Esophagus muscularis mucosa (tissue), 4 donors: Measurements from ENCODE around the gene NUP205. TPM values are rescaled to one million over a fixed set of nuclear protein-coding genes. Genes with fewer than 3 reads are reported as not detected.

Experiments
- DNase-seq: peaks from one replicate; pipeline ENCODE4 v3.0.0-alpha.2; 2017; ENCODE audit errors: extremely low spot score
- H3K27ac ChIP-seq, 4 donors: fragments of 200-600 bp; sonication (generic); replicated peaks in 1 of 4; 1 replicate in 3 of 4; 2 replicates in 1 of 4; pipeline ENCODE4 v1.5.1; 2016 to 2019; ENCODE audit warnings: mild to moderate bottlenecking in 1 of 4
- H3K27me3 ChIP-seq, 4 donors: fragments of 200-600 bp; sonication (generic); one replicate each; pipeline versions ENCODE4 v1.5.1 to v1.6.0; 2016 to 2019
- H3K36me3 ChIP-seq, 4 donors: fragments of 200-600 bp; sonication (generic); one replicate each; pipeline ENCODE4 v1.5.1; 2016 to 2019
- H3K4me1 ChIP-seq, 4 donors: fragments of 200-600 bp; sonication (generic); one replicate each; pipeline ENCODE4 v1.5.1; 2016 to 2019
- H3K4me3 ChIP-seq, 4 donors: fragments of 200-600 bp; sonication (generic); 1 replicate in 2 of 4; 2 replicates in 2 of 4; pipeline ENCODE4 v1.5.1; 2016 to 2019; ENCODE audit warnings: mild to moderate bottlenecking in 4 of 4, moderate library complexity in 1 of 4
- H3K9me3 ChIP-seq, 4 donors: fragments of 200-600 bp; sonication (generic); 1 replicate in 3 of 4; 2 replicates in 1 of 4; pipeline ENCODE4 v1.5.1; 2016 to 2019
- EP300 ChIP-seq: sonication (generic); formaldehyde crosslinking; IDR thresholded peaks from one replicate; pipeline ENCODE4 v1.6.1; 2017; ENCODE audit warnings: antibody characterized with exemption
- POLR2A ChIP-seq: fragments of 450-650 bp; IDR thresholded peaks from one replicate; pipeline ENCODE4 v1.6.1; 2017; ENCODE audit warnings: antibody characterized with exemption, moderate library complexity, mild to moderate bottlenecking, low read depth
- POLR2AphosphoS5 ChIP-seq, 2 donors: sonication (generic); formaldehyde crosslinking; IDR thresholded peaks; one replicate each; pipeline ENCODE4 v1.6.1; 2017; ENCODE audit warnings: antibody characterized with exemption in 2 of 2
- WGBS: methylation state at CpG from one replicate; pipeline ENCODE4 v1.1.5; 2018; 5-methylcytosine and 5-hydroxymethylcytosine counted together
- intact Hi-C: fragments of 100-400 bp; cut with DNase I; formaldehyde crosslinking; loops from one replicate; pipeline ENCODE4 v1.15.1; 2023
- total RNA-seq, 4 donors: library from RNA; depleted of rRNA; stranded (reverse); fragments of >200 nt; gene quantifications; one replicate each; pipeline versions ENCODE4 v1.1.0 to v1.2.1, GENCODE V29; 2016
- TF ChIP-seq, protein P1 (sequence below), 3 experiments: fragments of 200-600 bp in 2 of 3; fragments of 450-650 bp in 1 of 3; sonication (generic) in 2 of 3; IDR thresholded peaks; one replicate each; pipeline ENCODE4 v1.5.1; 2017 to 2019; ENCODE audit warnings: antibody characterized with exemption in 3 of 3, mild to moderate bottlenecking in 2 of 3, moderate library complexity in 1 of 3

NUP205 gene
- total RNA-seq, 4 donors from 2014 or later, result 23.3 to 39.9 (median 34.7) TPM

DNA sequence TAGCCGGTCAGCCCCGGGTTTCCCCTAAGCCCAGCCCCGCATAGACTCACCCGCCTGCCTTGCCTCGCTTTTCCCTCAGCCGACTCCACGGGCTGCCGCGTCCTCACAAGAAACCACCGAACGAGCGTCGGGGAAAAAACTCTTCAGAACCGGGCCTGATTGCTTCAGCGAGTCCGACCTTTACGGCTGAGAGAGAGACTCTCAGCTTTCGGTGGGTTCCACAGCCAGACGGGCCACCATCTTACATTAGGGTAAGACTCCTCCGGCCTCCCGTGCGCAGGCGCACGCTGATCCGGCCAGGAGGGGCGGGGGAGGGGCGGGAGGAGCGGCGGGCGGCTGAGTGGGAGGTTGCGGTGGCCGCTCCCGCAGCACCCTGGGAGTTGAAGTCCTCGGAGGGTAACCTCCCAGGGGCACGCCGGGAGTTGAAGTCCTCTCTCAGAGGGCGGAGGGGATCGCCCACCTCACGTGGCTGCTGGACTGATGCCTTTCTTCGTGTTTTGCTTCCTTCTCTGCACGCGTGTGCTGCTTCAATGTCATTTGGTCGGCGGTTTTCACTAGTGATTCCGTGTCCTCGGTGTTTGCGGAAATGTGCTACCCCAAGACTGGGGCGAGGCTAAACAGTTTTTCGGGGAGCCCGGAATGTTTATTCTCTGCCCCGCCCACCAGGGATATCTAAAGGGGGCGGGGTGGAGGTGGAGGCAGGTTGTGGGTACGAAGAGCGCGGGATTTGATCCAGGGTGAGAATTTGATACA lies 47.7 kb upstream of the NUP205 start, which contains the start of gene CNOT4:
TSS of gene CNOT4 (minus strand) at position 264 of the 753 bp plus-strand sequence. CDS start 71,771 bp downstream, outside the sequence.
- peak; percentile 97 for DNase-seq
- intact Hi-C loops, result loop anchor here (2.0 kb wide), 2 partner anchors 49 to 229 kb away; no protein-coding TSS in a partner anchor
- Histone ChIP-seq H3K36me3 (no peaks in the 10 kb centered on the region), H3K27ac (peak within 1 kb of the TSS; percentile 90 to 94 (median 91)), H3K4me1 (peaks cover 17 to 45% (median 38%) of the 10 kb centered on the region in 4 donors), H3K9me3 (no peaks in the 10 kb centered on the region), H3K27me3 (no peaks in the 10 kb centered on the region), H3K4me3 (peak within 1 kb of the TSS; percentile 66 to 90 (median 80))
- WGBS, result 0% methylated on average over 27 of the region's 55 CpGs
- TF ChIP-seq, protein P1, sequence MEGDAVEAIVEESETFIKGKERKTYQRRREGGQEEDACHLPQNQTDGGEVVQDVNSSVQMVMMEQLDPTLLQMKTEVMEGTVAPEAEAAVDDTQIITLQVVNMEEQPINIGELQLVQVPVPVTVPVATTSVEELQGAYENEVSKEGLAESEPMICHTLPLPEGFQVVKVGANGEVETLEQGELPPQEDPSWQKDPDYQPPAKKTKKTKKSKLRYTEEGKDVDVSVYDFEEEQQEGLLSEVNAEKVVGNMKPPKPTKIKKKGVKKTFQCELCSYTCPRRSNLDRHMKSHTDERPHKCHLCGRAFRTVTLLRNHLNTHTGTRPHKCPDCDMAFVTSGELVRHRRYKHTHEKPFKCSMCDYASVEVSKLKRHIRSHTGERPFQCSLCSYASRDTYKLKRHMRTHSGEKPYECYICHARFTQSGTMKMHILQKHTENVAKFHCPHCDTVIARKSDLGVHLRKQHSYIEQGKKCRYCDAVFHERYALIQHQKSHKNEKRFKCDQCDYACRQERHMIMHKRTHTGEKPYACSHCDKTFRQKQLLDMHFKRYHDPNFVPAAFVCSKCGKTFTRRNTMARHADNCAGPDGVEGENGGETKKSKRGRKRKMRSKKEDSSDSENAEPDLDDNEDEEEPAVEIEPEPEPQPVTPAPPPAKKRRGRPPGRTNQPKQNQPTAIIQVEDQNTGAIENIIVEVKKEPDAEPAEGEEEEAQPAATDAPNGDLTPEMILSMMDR (IDR thresholded peaks at IDR 0.05), result peak in 1 of 3 experiments; percentile 8
- TF ChIP-seq EP300 (no peak), POLR2AphosphoS5 (IDR thresholded peaks at IDR 0.05) (peak; percentile 81 to 86)

DNA sequence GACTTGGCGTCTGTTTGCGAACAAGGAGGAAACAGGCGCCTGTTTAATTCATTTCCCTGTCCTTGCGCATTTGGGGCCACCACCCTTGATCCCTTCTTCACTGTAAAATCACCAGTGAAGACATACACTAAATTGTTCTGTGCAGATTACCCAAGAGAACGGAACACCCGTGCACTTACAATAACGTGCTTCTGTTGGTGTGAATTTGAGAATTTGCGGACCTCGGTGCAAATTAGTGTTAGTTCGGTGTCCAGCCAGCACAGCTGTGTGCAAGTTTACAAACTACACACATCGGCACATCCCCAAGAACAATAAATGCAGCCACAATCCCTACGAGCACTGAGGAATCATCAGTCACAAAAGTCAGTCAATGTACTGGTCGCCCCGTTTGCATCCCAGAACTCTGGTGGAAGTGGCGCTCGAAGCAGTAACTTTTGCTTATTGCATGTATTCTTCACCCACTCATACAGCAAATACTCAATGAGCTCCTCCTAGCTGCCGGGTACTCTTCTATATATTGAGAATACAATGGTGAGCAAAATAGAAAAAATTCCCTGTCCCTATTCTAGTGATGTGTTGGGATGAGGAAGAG lies 47.0 kb upstream of the NUP205 start:
- Histone ChIP-seq H3K27me3 (no peaks in the 10 kb centered on the region), H3K4me1 (peaks cover 17 to 39% (median 35%) of the 10 kb centered on the region in 4 donors), H3K9me3 (no peaks in the 10 kb centered on the region), H3K36me3 (no peaks in the 10 kb centered on the region), H3K4me3 (peak overlapping the region; percentile 66 to 90 (median 80)), H3K27ac (peak overlapping the region in 2 of 4 donors; percentile 90 to 94)
- TF ChIP-seq POLR2A (no peak), EP300 (no peak), POLR2AphosphoS5 (IDR thresholded peaks at IDR 0.05) (no peak)
- TF ChIP-seq, protein P1 (IDR thresholded peaks at IDR 0.05), result peak in 2 of 3 experiments; percentile 9 to 10
- 1% methylated on average over 16 of the region's 17 CpGs for WGBS
- intact Hi-C loops, result loop anchor here (2.0 kb wide), 2 partner anchors 48 to 230 kb away; no protein-coding TSS in a partner anchor
- no peak for DNase-seq

DNA sequence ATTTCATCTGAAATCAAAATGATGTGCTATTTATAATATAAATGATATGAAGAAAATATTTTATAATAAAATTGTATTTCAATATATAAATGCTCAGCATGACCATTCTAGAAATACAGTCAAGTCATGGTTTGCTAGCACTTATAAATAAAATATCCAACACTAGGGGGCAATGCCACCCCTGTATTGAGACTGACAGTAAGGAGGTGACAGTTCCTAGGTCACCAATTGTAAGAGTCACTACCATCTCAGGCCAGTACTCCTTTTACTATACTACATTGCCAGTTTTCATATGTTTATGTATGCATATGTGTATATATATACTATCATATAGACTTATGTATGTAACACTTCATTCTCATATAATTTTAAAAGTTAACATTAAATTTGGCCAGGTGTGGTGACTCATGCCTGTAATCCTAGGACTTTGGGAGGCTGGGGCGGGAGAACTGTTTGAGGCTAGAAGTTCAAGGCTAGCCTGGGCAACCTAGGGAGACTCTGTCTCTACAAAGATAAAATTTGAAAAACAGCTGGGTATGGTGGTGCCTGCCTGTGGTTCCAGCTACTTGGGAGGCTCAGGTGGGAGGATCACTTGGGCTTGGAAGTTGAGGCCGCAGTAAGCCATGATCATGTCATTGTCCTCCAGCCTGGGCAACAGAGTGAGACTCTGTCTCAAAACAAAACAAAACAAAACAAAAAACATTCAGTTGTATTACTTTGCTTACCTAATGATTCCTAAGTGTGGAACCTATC lies 45.4 kb upstream of the NUP205 start:
- TF ChIP-seq EP300 (no peak), POLR2A (no peak), POLR2AphosphoS5 (IDR thresholded peaks at IDR 0.05) (no peak)
- TF ChIP-seq, protein P1 (IDR thresholded peaks at IDR 0.05), result peak; percentile 22 to 46 (median 36)
- Histone ChIP-seq H3K36me3 (no peaks in the 10 kb centered on the region), H3K4me1 (peaks cover 14 to 26% (median 23%) of the 10 kb centered on the region in 4 donors), H3K27me3 (no peaks in the 10 kb centered on the region), H3K27ac (no peak overlapping the region), H3K9me3 (no peaks in the 10 kb centered on the region), H3K4me3 (no peak overlapping the region)
- DNase-seq, result no peak
- WGBS, result 94% methylated on average over 2 of the region's 2 CpGs
- intact Hi-C loops, result no loop called here

DNA sequence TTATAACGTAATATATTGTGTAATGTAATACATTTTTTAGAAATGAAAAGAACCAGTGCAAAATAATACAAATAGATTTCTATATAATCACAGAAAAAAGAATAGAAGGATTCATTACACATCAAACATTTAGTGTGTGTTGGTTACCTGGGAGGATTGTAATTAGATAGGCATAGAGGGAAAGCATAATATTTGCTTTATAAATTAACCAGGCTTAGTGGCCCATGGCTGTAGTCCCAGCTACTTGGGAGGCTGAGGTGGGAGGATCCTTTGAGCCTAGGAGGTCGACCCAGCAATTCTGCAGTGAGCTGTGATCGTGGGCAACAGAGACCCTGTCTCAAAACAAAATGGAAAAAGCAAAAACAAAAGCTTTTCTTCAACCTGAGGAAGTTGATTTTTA lies 42.9 kb upstream of the NUP205 start:
- H3K36me3 ChIP-seq, result no peaks in the 10 kb centered on the region
- intact Hi-C loops, result no loop called here
- peaks cover 0 to 9% (median 7%) of the 10 kb centered on the region in 4 donors for H3K4me1 ChIP-seq
- H3K9me3 ChIP-seq, result no peaks in the 10 kb centered on the region
- WGBS, result 76% methylated on average over 3 of the region's 3 CpGs
- H3K4me3 ChIP-seq, result no peak overlapping the region
- no peak overlapping the region for H3K27ac ChIP-seq
- H3K27me3 ChIP-seq, result no peaks in the 10 kb centered on the region
- no peak for DNase-seq
- TF ChIP-seq, protein P1 (IDR thresholded peaks at IDR 0.05), result no peak
- TF ChIP-seq EP300, result no peak
- no peak for TF ChIP-seq POLR2AphosphoS5 (IDR thresholded peaks at IDR 0.05)
- TF ChIP-seq POLR2A, result no peak
